SK-N-SH (cell line): ENCODE results near the gene CCND3. TPM values are rescaled to one million over a fixed set of nuclear protein-coding genes. Genes with fewer than 3 reads are reported as not detected.

ENCODE experiments used
- CTCF ChIA-PET: fragments of 300-600, 350-600 bp; formaldehyde crosslinking; extraction: SDS; loops from one replicate; lab custom pipeline; 2021; lab: Yijun Ruan, JAX
- POLR2A ChIA-PET: fragments of 350-600 bp; sonication (Branson Sonifier 250); formaldehyde crosslinking; extraction: SDS; loops from one replicate; lab custom pipeline; 2020; ENCODE audit warnings: antibody characterized with exemption, inconsistent platforms; lab: Yijun Ruan, JAX
- DNase-seq: peaks from one replicate; pipeline ENCODE4 v3.0.0; 2012
- H2AFZ ChIP-seq: fragments of 200-600 bp; sonication (generic); 2 replicates; pipeline ENCODE4 v1.8.1; 2016; ENCODE audit warnings: antibody characterized with exemption, mild to moderate bottlenecking, low read depth
- H3F3A ChIP-seq: fragments of 200-600 bp; sonication (generic); replicated peaks from 2 replicates; pipeline ENCODE3; 2016; ENCODE audit warnings: antibody characterized with exemption, mild to moderate bottlenecking; ENCODE audit not compliant: insufficient read depth
- H3K27ac ChIP-seq, 2 experiments: fragments of 200-500 bp in 1 of 2; fragments of 200-600 bp in 1 of 2; sonication (Bioruptor generic) in 1 of 2; sonication (generic), shearing (Covaris generic) in 1 of 2; 2 replicates each; pipeline versions ENCODE4 v1.5.1 to v1.6.1; 2014 to 2016; ENCODE audit warnings: low read depth in 2 of 2, inconsistent platforms in 1 of 2, low read length in 1 of 2, mild to moderate bottlenecking in 1 of 2, mixed read lengths in 1 of 2
- H3K27me3 ChIP-seq: fragments of 200-600 bp; sonication (generic), shearing (Covaris generic); 2 replicates; pipeline ENCODE4 v1.6.1; 2016; ENCODE audit warnings: mixed run types; ENCODE audit not compliant: insufficient read depth
- H3K36me3 ChIP-seq, 2 experiments: fragments of 200-500 bp in 1 of 2; fragments of 200-600 bp in 1 of 2; sonication (Bioruptor generic) in 1 of 2; sonication (generic) in 1 of 2; replicated peaks in 1 of 2; 2 replicates each; pipeline versions ENCODE3 to v1.5.1; 2014 to 2016; ENCODE audit warnings: low read length in 1 of 2, mild to moderate bottlenecking in 1 of 2; ENCODE audit not compliant: insufficient read depth in 2 of 2, control insufficient read depth in 1 of 2
- H3K4me1 ChIP-seq, 2 experiments: fragments of 200-500 bp in 1 of 2; fragments of 200-600 bp in 1 of 2; sonication (Bioruptor generic) in 1 of 2; sonication (generic), shearing (Covaris generic) in 1 of 2; 2 replicates each; pipeline versions ENCODE4 v1.5.1 to v1.6.1; 2014 to 2016; ENCODE audit warnings: low read depth in 1 of 2, low read length in 1 of 2, mixed run types in 1 of 2; ENCODE audit not compliant: insufficient read depth in 2 of 2, control insufficient read depth in 1 of 2
- H3K4me2 ChIP-seq: fragments of 200-600 bp; sonication (generic), shearing (Covaris generic); 2 replicates; pipeline ENCODE4 v1.6.1; 2017; ENCODE audit warnings: mixed run types
- H3K4me3 ChIP-seq, 2 experiments: fragments of 200-500 bp in 1 of 2; fragments of 200-600 bp in 1 of 2; sonication (Bioruptor generic) in 1 of 2; sonication (generic), shearing (Covaris generic) in 1 of 2; 2 replicates each; pipeline versions ENCODE4 v1.5.1 to v1.8.1; 2014 to 2016; ENCODE audit warnings: low read depth in 2 of 2, inconsistent platforms in 1 of 2, low read length in 1 of 2, mild to moderate bottlenecking in 1 of 2, mixed read lengths in 1 of 2, moderate library complexity in 1 of 2
- H3K79me2 ChIP-seq: fragments of 200-600 bp; sonication (generic); 2 replicates; pipeline ENCODE4 v1.8.1; 2017; ENCODE audit warnings: mild to moderate bottlenecking; ENCODE audit not compliant: insufficient read depth
- H3K9ac ChIP-seq: fragments of 200-600 bp; sonication (generic); 2 replicates; pipeline ENCODE4 v1.6.1; 2017; ENCODE audit warnings: mixed run types
- H3K9me2 ChIP-seq: fragments of 200-600 bp; sonication (generic); 2 replicates; pipeline ENCODE4 v1.6.1; 2017; ENCODE audit warnings: mixed run types
- H3K9me3 ChIP-seq: fragments of 200-600 bp; sonication (generic); 2 replicates; pipeline ENCODE4 v1.6.1; 2017; ENCODE audit warnings: mixed run types, mild to moderate bottlenecking, moderate library complexity
- H4K20me1 ChIP-seq: fragments of 200-600 bp; sonication (generic); 2 replicates; pipeline ENCODE4 v1.6.1; 2017; ENCODE audit warnings: mild to moderate bottlenecking, mixed run types; ENCODE audit not compliant: insufficient read depth
- FOSL2 ChIP-seq: IDR thresholded peaks from 2 replicates; pipeline ENCODE4 v1.4.0; 2012; ENCODE audit warnings: low read depth, mild to moderate bottlenecking, moderate library complexity, borderline replicate concordance
- GABPA ChIP-seq: IDR thresholded peaks from 2 replicates; pipeline ENCODE4 v1.4.0; 2012; ENCODE audit warnings: low read depth, mild to moderate bottlenecking
- JUND ChIP-seq: IDR thresholded peaks from 2 replicates; pipeline ENCODE4 v1.4.0; 2012
- MEF2A ChIP-seq: IDR thresholded peaks from 2 replicates; pipeline ENCODE4 v1.4.0; 2012; ENCODE audit warnings: low read depth, borderline replicate concordance
- MXI1 ChIP-seq: IDR thresholded peaks from 2 replicates; pipeline ENCODE4 v1.6.1; 2012; ENCODE audit warnings: mild to moderate bottlenecking, low read depth, low read length, improper control_type of control experiment
- NRF1 ChIP-seq: IDR thresholded peaks from 2 replicates; pipeline ENCODE4 v1.6.1; 2012; ENCODE audit warnings: low read depth, mild to moderate bottlenecking, low read length
- REST ChIP-seq: IDR thresholded peaks from 2 replicates; pipeline ENCODE4 v1.6.1; 2012; ENCODE audit warnings: mild to moderate bottlenecking, low read depth, low read length, moderate library complexity
- RXRA ChIP-seq: IDR thresholded peaks from 2 replicates; pipeline ENCODE4 v1.4.0; 2012; ENCODE audit warnings: low read depth, mild to moderate bottlenecking, borderline replicate concordance
- SIN3A ChIP-seq: IDR thresholded peaks from 2 replicates; pipeline ENCODE4 v1.6.1; 2012; ENCODE audit warnings: low read depth, mild to moderate bottlenecking, low read length, moderate library complexity, borderline replicate concordance
- SMC3 ChIP-seq: IDR thresholded peaks from 2 replicates; pipeline ENCODE4 v1.6.1; 2012; ENCODE audit warnings: low read depth, low read length, improper control_type of control experiment
- TEAD4 ChIP-seq: IDR thresholded peaks from 2 replicates; pipeline ENCODE4 v1.4.0; 2012; ENCODE audit warnings: mild to moderate bottlenecking, borderline replicate concordance; ENCODE audit not compliant: insufficient read depth
- WGBS: methylation state at CpG from one replicate; pipeline ENCODE4 v1.1.6; 2017; ENCODE audit warnings: low lambda C conversion rate; 5-methylcytosine and 5-hydroxymethylcytosine counted together
- polyA plus RNA-seq, 3 experiments: library from polyadenylated mRNA; depleted of rRNA; stranded (reverse); fragments of >200 nt; gene quantifications; 2 replicates each; pipeline ENCODE4 v1.2.3, GENCODE V29; 2012
- TF ChIP-seq, protein P1 (sequence below): fragments of 200-600 bp; sonication (generic); IDR thresholded peaks from 2 replicates; pipeline ENCODE4 v1.6.1; 2017; ENCODE audit warnings: antibody characterized with exemption, mild to moderate bottlenecking, moderate library complexity

The CCND3 gene
- polyA plus RNA-seq, 1 of the 3 experiments (the other 2 are of a cell fraction), result 26.6 TPM

GRCh38 chr6:41965429-41966213 is 24.0 kb upstream of the CCND3 start (continued):
- TF ChIP-seq, protein P1, sequence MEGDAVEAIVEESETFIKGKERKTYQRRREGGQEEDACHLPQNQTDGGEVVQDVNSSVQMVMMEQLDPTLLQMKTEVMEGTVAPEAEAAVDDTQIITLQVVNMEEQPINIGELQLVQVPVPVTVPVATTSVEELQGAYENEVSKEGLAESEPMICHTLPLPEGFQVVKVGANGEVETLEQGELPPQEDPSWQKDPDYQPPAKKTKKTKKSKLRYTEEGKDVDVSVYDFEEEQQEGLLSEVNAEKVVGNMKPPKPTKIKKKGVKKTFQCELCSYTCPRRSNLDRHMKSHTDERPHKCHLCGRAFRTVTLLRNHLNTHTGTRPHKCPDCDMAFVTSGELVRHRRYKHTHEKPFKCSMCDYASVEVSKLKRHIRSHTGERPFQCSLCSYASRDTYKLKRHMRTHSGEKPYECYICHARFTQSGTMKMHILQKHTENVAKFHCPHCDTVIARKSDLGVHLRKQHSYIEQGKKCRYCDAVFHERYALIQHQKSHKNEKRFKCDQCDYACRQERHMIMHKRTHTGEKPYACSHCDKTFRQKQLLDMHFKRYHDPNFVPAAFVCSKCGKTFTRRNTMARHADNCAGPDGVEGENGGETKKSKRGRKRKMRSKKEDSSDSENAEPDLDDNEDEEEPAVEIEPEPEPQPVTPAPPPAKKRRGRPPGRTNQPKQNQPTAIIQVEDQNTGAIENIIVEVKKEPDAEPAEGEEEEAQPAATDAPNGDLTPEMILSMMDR, result no peak
- TF ChIP-seq, all 33 proteins: peak for 0

DNA sequence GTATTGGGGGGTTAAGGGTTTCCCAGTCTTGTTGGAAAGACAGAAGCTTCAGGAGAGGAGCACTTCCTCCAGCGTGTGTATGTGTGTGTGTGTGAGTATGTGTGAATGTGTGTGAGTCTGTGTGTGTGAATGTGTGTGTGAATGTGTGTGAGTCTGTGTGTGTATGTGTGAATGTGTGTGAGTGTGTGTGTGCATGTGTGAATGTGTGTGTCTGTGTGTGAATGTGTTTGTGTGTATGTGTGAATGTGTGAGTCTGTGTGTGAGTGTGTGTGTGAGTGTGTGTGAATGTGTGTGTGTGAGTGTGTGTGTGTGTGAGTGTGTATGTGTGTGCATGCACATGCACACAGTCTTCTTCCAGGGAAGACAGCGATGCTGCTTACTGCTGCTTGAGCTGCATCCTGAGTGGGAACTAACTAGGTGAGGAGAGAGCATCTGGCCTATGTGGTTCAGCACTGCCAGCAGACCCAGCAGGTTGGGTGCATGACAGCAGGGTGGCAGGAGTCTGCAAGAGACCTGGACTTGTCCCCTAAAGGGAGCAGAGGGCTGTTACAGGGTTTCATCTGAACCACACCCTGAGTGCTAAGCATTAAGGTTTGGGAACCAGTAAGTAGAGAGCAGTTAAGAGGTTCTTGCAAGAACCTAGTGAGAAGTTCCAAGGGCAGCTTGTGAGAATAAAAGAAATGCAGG is 22.7 kb upstream of the CCND3 start:
- CTCF ChIA-PET, result interaction anchor here (1.4 kb wide), 1 partner anchor 28 kb away, joined by 3 read pairs; no protein-coding TSS in a partner anchor
- WGBS, result 80% methylated on average over 2 of the region's 2 CpGs
- POLR2A ChIA-PET, result no interaction called here

More for the DNA sequence above, 22.7 kb upstream of the CCND3 start:
- no peak overlapping the region for H3K9ac ChIP-seq
- no peak overlapping the region for H3K27ac ChIP-seq
- H3K27me3 ChIP-seq, result no peaks in the 10 kb centered on the region
- H3K4me3 ChIP-seq, result no peak overlapping the region
- no peaks in the 10 kb centered on the region for H3K9me2 ChIP-seq
- no peak for TF ChIP-seq GABPA
- no peak for TF ChIP-seq RXRA
- TF ChIP-seq REST, result no peak
- no peak for TF ChIP-seq FOSL2
- TF ChIP-seq TEAD4, result no peak
- TF ChIP-seq SMC3, result no peak
- TF ChIP-seq SIN3A, result no peak
- TF ChIP-seq NRF1, result no peak
- TF ChIP-seq MEF2A, result no peak
- no peak for TF ChIP-seq MXI1
- no peak for TF ChIP-seq JUND
- TF ChIP-seq, all 33 proteins: peak for 0
- peaks cover 0 to 9% of the 10 kb centered on the region in 2 experiments; a peak in 1 of 4 replicates for H3K4me1 ChIP-seq
- H4K20me1 ChIP-seq, result no peaks in the 10 kb centered on the region
- H3K4me2 ChIP-seq, result no peak overlapping the region
- H2AFZ ChIP-seq, result no peak overlapping the region
- H3K9me3 ChIP-seq, result no peaks in the 10 kb centered on the region
- H3F3A ChIP-seq, result peaks cover 3% of the 10 kb centered on the region
- H3K36me3 ChIP-seq, result no peaks in the 10 kb centered on the region
- H3K79me2 ChIP-seq, result no peaks in the 10 kb centered on the region
- DNase-seq, result no peak
